ENCODE measurements around the gene PBX1.

The PBX1 gene

GRCh38 chr1:164760569-164760968 lies 201.6 kb downstream of the PBX1 start:
- no peak for DNase-seq (ENCODE audit: low spot score)

GRCh38 chr1:164761009-164761408 lies 202.0 kb downstream of the PBX1 start:
- no peak for DNase-seq (ENCODE audit: low spot score)

GRCh38 chr1:164763098-164763497 lies 204.1 kb downstream of the PBX1 start:
- DNase-seq (ENCODE audit: low spot score), result no peak

GRCh38 chr1:164764333-164764732 lies 205.3 kb downstream of the PBX1 start:
- DNase-seq (ENCODE audit: low spot score), result no peak

- no peak for DNase-seq (ENCODE audit: low spot score)
Observed at GRCh38 chr1:164765557-164765956, 206.6 kb downstream of the PBX1 start.

- no peak for DNase-seq (ENCODE audit: low spot score)
Observed at GRCh38 chr1:164765992-164766720, 207.2 kb downstream of the PBX1 start.

GRCh38 chr1:164767752-164768402 lies 208.9 kb downstream of the PBX1 start:
- no peak for DNase-seq (ENCODE audit: low spot score)

- DNase-seq (ENCODE audit: low spot score), result no peak
Observed at GRCh38 chr1:164768619-164769018, 209.6 kb downstream of the PBX1 start.

- no peak for DNase-seq (ENCODE audit: low spot score)
Observed at GRCh38 chr1:164769486-164770130, 210.6 kb downstream of the PBX1 start.

- no peak for DNase-seq (ENCODE audit: low spot score)
Observed at GRCh38 chr1:164770131-164770529, 211.1 kb downstream of the PBX1 start.

- no peak for DNase-seq (ENCODE audit: low spot score)
Observed at GRCh38 chr1:164771041-164771618, 212.1 kb downstream of the PBX1 start.

- DNase-seq (ENCODE audit: low spot score), result no peak
Observed at GRCh38 chr1:164771619-164772361, 212.8 kb downstream of the PBX1 start.

- DNase-seq (ENCODE audit: low spot score), result no peak
Observed at GRCh38 chr1:164772635-164773034, 213.7 kb downstream of the PBX1 start.

- DNase-seq (ENCODE audit: low spot score), result no peak
Observed at GRCh38 chr1:164773102-164773501, 214.1 kb downstream of the PBX1 start.

GRCh38 chr1:164774413-164774812 lies 215.4 kb downstream of the PBX1 start:
- DNase-seq (ENCODE audit: low spot score), result no peak

- no peak for DNase-seq (ENCODE audit: low spot score)
Observed at GRCh38 chr1:164774819-164775654, 216.1 kb downstream of the PBX1 start.

GRCh38 chr1:164777518-164777917 lies 218.5 kb downstream of the PBX1 start:
- DNase-seq (ENCODE audit: low spot score), result no peak

- DNase-seq (ENCODE audit: low spot score), result no peak
Observed at GRCh38 chr1:164779376-164779775, 220.4 kb downstream of the PBX1 start.

- no peak for DNase-seq (ENCODE audit: low spot score)
Observed at GRCh38 chr1:164780111-164780812, 221.3 kb downstream of the PBX1 start.

- DNase-seq (ENCODE audit: low spot score), result no peak
Observed at GRCh38 chr1:164780863-164781262, 221.9 kb downstream of the PBX1 start.

GRCh38 chr1:164781972-164782371 lies 223.0 kb downstream of the PBX1 start:
- no peak for DNase-seq (ENCODE audit: low spot score)

All from CD4-positive, alpha-beta T cell treated with Interleukin-2 at 100 ng/mL for 4 hours (primary cell).